HG02870 (cell line): ENCODE results near the gene ANKMY1.
"Not testable (repeated sequence)": the region's sequence is repeated elsewhere in the genome, so short reads cannot be mapped to it uniquely, and the experiment has no call there.

Experiments used
- ATAC-seq: cut with Tn5 transposase; IDR thresholded peaks from one replicate; pipeline ENCODE4 v1.9.1; 2021; ENCODE audit warnings: mild to moderate bottlenecking, moderate library complexity; ENCODE audit not compliant: unreplicated experiment

Gene ANKMY1

GRCh38 chr2:240523451-240524281, 34.1 kb downstream of the ANKMY1 start:
- no peak for ATAC-seq

- ATAC-seq, result no peak
Observed at GRCh38 chr2:240522406-240522805, 35.4 kb downstream of the ANKMY1 start.

- not testable (repeated sequence) for ATAC-seq
Observed at GRCh38 chr2:240521885-240522284, 35.9 kb downstream of the ANKMY1 start.

- ATAC-seq, result no peak
Observed at GRCh38 chr2:240520974-240521350, 36.8 kb downstream of the ANKMY1 start.

- ATAC-seq, result no peak
Observed at GRCh38 chr2:240520130-240520973, 37.4 kb downstream of the ANKMY1 start.

- ATAC-seq, result no peak
Observed at GRCh38 chr2:240519396-240520129, 38.2 kb downstream of the ANKMY1 start.

- ATAC-seq, result no peak
Observed at GRCh38 chr2:240518981-240519380, 38.8 kb downstream of the ANKMY1 start.

- no peak for ATAC-seq
Observed at GRCh38 chr2:240517342-240517741, 40.4 kb downstream of the ANKMY1 start.

GRCh38 chr2:240514631-240515030, 43.2 kb downstream of the ANKMY1 start:
- no peak for ATAC-seq

GRCh38 chr2:240513549-240514287, 44.1 kb downstream of the ANKMY1 start:
- ATAC-seq, result peak; percentile 88

- no peak for ATAC-seq
Observed at GRCh38 chr2:240512666-240513535, 44.9 kb downstream of the ANKMY1 start.

GRCh38 chr2:240512109-240512485, 45.7 kb downstream of the ANKMY1 start:
- ATAC-seq, result no peak

- ATAC-seq, result no peak
Observed at GRCh38 chr2:240511351-240512108, 46.3 kb downstream of the ANKMY1 start.

GRCh38 chr2:240510513-240511210, 47.1 kb downstream of the ANKMY1 start:
- ATAC-seq, result no peak

GRCh38 chr2:240509667-240510512, 47.9 kb downstream of the ANKMY1 start:
- ATAC-seq, result no peak

GRCh38 chr2:240508832-240509545, 48.8 kb downstream of the ANKMY1 start:
- ATAC-seq, result no peak

- no peak for ATAC-seq
Observed at GRCh38 chr2:240507778-240508251, 50.0 kb downstream of the ANKMY1 start.
